GM18909 (cell line): Measurements from ENCODE around the gene GBX1.

Experiments
- ATAC-seq: cut with Tn5 transposase; IDR thresholded peaks from one replicate; pipeline ENCODE4 v1.9.1; 2021; ENCODE audit warnings: mild to moderate bottlenecking; ENCODE audit not compliant: unreplicated experiment, poor library complexity

GBX1 gene

DNA sequence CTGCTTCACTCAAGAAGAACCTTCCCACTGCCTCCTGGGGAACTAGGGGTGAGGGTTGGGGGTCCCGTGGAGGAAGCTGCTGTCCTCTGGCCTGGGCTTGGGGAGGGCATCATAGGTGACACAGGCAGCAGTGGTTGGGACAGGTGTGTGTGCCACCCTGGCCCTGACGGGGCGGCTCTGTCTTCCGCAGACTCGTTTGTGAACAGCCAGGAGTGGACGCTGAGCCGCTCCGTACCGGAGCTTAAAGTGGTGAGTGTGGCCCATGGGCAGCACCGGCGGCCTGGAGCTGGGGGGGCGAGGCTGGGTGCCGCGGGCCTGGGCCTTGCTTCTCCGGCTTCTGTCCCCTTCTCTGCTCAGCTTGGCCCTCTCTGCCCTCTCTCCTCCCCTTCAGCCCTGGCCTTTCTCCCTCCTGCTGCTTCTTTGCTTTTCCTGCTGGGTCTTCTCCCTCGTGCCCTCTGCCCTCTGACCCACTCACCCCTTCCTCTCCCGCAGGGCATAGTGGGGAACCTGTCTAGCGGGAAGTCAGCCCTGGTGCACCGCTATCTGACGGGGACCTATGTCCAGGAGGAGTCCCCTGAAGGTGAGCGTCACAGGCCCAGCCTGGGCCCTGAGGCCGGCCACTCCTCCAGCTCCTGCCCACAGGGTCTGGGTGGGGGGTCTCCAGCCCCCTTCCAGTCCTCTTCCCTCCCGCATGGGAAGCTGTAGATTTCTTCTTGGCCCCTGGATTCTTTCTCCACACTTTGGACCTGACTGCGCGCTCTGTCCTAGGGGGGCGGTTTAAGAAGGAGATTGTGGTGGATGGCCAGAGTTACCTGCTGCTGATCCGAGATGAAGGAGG lies 50.7 kb downstream of the GBX1 start:
- ATAC-seq, result no peak

GRCh38 chr7:151115836-151116418 lies 51.6 kb downstream of the GBX1 start:
- ATAC-seq, result no peak

- ATAC-seq, result peak; percentile 35
Measured at GRCh38 chr7:151115121-151115835, 52.2 kb downstream of the GBX1 start.

DNA sequence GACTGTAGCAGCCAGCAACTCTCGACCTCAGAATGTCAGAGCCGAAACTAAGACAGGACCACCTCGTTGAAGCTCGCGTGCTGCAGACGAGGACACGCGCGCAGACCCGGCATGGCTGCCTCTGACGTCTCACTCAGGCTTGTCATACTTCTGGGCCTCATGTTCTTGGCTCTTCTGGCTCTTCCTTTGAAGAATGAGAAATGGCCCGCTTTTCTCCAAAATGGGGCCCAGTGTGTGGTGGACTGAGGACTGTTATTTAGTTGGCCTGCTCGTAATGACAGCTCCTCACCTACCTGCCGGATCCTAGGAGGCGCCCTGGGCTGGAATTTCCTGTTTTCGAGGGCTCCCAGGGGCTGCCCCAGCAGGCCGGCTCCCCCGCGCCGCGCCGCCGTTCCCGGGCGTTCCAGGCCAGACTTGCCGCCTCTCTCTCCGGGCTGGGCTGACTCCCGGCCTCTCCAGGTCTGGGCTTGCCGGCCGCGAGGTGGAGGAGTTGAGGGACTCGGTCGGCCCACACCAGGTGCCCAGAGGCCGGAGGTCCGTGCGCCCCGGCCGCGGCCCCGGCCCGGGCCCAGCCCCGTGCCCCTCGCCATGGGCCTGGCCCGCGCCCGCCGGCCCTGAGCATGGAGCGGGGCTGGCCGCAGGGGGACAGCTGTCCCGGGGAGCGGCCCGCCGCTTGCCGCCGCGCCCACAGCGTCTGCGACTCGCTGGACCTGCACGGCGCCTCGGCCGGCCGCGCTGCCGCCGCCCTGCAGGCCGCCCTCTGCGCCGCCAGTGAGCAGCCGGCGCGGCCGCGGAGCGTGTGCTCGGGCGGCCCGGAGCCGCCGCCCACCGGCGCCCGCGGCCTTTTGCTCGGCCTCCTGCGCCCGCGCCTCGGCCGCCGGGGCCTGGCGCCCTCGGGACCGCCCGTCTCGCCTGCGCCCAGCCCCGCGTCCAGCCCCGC lies 53.1 kb downstream of the GBX1 start:
- peak; percentile 16 for ATAC-seq

DNA sequence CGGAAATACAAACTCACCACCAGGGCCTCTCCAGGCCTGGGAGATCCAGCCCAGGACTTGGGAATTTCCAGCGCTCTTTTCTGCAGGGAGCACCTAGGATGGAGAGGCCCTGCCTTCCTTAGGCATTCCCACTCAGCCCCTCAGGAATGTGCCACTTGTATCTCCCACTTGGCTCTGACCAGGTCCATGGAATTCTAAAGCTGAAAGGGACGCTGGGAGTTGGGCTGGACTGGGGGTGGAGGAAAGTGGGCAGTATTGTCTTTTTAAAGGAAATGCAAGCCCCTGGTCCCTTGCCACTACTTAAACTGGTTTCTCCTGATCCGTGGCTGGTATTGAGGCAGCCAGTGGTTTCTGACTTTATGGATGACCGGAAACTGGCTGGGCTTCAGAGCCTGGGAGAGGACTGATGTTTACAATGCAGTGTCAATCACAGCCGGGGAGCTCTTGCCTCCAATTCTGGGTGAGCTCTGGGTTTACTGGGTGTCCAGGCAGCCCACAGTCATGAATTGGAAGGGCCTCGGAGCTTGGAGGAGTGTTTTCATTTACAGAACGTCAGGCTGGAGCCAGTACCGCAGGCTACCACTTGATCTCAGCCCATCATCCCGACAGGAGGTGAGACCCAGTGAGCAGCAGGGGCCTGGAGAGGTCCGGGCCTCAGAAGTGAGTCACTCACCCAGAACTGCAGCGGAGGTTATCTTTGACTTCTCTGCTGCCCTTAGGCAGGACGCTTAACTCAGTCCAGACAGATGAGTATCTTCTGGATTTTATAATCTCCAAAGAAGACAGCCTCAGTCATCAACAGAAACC lies 53.9 kb downstream of the GBX1 start:
- ATAC-seq, result no peak

DNA sequence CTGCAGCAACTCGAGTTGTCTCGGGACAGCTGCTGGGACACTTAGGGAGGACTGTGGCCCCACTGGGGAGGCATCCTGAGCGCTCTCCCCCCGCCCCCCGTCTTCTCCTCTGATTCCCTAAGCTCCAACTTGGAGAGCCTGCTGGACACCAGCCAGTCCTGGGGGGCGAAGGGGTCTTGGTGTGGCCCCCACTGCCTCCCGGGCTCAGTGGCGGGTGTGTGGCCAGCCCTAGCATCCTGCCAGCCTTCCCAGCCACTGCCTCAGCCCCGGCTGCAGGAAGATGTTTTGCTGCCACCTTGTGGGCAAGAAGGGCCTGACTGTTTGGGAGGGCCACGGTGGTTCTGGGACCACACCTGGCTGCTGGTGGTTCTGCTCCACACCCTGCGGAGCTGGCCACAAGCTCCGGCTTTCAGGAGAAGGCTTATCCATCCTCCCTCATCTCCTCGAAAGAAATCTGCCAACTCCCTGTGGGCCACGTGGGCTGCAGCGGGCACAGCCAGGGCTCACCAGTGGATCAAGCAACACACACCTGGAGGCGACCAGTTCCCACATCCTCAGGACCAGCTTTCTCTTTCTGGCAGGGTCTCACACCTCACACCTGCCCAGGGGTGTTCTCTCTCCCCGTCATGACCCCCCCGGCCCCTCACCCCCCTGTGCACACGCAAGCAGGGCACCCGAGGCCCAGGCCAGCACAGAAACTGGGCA lies 56.4 kb downstream of the GBX1 start:
- peak; percentile 78 for ATAC-seq

GRCh38 chr7:151110236-151110940 lies 57.1 kb downstream of the GBX1 start:
- no peak for ATAC-seq

DNA sequence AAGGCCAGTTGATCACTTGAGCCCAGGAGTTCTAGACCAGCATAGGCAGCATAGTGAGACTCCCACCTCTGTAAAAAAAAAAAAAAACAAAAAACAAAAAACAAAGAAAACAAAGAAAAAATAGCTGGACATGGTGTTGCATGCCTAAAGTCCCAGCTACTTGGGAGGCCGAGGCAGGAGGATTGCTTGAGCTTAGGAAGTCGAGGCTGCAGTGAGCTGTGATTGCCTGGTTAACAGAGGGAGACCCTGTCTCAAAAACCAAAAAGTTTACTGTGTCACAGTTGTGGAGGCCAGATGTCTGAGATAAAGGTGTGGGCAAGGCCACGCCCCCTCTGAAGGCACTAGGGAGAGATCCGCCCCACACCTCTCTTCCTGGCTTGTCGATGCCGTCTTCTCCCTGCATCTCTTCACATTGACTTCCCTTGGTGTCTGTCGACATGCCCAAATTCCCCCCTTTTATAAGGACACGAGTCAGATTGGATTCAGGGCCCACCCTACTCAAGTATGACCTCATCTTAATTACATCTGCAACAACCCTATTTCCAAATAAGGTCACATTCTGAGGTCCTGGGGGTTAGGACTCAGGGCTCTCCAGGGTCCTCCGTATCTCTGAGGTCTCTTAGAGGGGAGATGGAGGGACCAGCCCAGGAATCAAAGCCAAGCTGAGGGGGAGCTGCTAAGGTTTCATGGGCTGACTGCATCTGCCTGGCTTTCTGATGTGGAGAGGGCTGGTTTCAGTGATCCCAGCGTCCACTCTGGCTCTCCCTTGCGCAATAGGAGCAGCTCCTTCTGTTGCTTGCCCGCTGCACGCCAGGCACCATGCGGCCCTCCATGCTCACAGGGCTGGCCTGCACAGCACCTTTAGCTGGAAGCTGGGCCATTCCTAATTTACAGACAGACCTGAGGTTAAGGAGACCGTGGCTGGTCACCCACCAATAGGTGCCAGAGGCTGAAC lies 58.1 kb downstream of the GBX1 start:
- ATAC-seq, result no peak

GRCh38 chr7:151107882-151108281 lies 59.6 kb downstream of the GBX1 start:
- no peak for ATAC-seq

- no peak for ATAC-seq
Measured at GRCh38 chr7:151104411-151105235, 62.9 kb downstream of the GBX1 start.

DNA sequence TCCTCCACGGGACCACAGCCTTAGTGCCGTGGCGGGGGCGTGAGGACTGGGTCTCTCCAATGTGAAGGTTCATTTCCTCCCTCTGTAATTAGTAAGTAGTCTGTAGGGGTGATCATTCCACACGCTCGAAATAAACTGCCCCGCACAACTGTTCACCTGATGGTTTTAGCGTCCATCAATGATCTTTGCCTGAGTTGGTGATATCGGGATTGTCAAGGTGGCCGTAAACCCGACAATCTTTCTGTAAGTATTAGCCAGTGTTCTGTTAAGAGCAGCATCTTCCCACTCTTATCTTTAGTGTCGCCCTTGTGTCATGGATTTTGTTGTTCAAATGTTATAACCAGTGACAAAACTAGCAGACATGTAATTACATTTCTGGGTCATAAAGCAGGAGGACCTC lies 63.5 kb downstream of the GBX1 start:
- ATAC-seq, result no peak

DNA sequence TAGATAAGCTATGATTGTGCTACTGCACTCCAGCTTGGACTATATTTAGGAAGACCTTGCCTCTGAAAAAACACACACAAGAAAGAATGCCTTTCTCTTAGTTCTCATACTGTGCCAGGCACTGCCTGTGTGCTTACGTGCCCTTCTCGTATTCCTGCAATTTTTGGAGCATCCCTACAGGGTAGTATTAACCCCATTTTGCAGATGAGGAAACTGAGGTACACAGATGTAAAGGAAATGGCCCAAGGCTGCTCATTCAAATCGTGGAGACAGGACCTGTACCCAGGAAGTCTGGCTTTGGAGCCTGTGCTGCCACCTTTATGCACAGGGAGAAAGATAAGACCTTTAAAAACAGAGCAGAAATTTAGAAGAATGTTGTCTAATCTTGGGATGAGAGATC lies 64.5 kb downstream of the GBX1 start:
- ATAC-seq, result no peak

- no peak for ATAC-seq
Measured at GRCh38 chr7:151101621-151102396, 65.7 kb downstream of the GBX1 start.

DNA sequence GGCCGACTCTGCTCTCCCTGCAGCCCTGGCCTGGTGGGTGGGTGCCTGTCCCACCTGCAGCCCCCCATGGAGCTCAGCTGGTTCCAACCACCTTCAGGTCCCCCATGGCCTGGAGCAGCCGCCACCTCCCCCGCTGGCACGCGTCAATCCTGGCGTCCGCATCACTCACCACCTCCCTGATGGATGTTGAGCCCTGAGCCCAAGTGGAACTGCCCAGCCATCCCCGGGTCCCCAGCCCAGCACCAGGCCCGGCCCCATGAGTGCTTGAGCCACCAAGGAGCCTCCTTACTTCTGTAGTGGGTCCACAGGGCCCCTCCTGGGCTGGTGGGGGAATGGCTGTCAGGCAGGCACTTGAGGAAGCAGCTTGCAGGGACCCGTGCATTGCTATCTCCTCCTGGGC lies 66.6 kb downstream of the GBX1 start:
- no peak for ATAC-seq

GRCh38 chr7:151099486-151100211 lies 67.8 kb downstream of the GBX1 start:
- no peak for ATAC-seq
